ENCODE results near the gene DOK1. TPM values are rescaled to one million over a fixed set of nuclear protein-coding genes. Genes with fewer than 3 reads are reported as not detected.
A peak's percentile ranks its signal among the peaks of the same experiment; 100 is the strongest.
"Not testable (repeated sequence)": the region's sequence is repeated elsewhere in the genome, so short reads cannot be mapped to it uniquely, and the experiment has no call there.

The DOK1 gene
- total RNA-seq, 1 donor = 9.9 TPM

DNA sequence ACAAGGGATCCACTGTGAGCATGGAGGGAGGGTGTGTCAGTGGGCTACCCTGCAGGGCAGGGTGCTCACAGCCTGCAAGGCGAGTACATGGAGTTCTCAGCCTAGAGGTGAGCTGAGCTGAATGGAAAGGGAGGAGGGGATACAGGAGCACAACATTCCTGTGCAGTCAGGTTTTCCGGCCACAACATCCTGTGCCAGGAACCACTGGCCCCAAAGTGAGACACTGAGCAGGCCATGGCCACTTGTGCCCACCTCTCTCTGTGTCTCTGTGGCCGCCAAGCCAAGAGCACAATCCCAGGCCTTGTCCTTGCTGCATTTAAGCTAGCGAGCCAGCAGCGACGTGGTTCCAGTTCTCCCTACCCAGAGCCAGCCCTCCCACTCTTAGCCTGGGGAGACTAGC is 6.1 kb downstream of the DOK1 start:
- TF ChIP-seq CTCF (IDR thresholded peaks at IDR 0.05; ENCODE audit: insufficient read depth, low read depth, low read length) = no peak
- no peak for DNase-seq (ENCODE audit: low read depth)

GRCh38 chr2:74561022-74561421 is 6.5 kb downstream of the DOK1 start:
- not testable (repeated sequence) for H3K4me3 ChIP-seq (ENCODE audit: low read depth, low read length); DNase-seq (ENCODE audit: low read depth)

More for the DNA sequence above, 6.1 kb downstream of the DOK1 start:
- H3K4me3 ChIP-seq (ENCODE audit: low read depth, low read length) = no peak overlapping the region

DNA sequence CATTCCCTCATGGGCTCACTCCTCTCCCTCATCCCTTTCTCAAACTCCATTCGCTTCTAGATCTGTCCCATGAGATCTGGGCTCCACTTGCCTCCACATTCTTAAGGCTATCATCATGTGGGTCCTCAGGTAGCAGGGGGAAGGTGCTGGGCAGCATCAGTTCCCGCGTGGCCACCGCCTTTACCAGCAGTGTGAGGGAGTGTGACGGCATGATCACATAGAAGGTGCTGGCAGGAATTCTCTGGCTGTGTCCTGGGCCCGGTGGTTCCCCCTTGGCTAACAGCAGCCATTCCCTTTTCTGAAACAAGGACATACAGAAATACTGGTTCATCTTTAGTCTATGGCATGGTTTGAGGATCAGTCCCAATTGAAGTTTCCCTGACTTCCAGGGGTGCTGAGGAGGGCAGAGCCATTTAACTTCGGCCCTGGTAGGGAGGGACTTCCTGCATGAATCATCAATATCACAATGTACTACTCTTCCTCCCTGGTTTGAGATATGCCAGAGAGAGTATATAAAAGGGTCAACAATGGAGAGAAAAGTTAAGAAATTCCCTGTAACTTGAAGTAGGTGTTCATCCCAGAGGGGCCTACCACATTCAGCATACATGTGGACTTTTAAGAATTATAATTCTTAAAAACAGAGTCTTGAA is 7.7 kb downstream of the DOK1 start:
- DNase-seq (ENCODE audit: low read depth) = no peak
- TF ChIP-seq CTCF (IDR thresholded peaks at IDR 0.05; ENCODE audit: insufficient read depth, low read depth, low read length) = no peak
- H3K4me3 ChIP-seq (ENCODE audit: low read depth, low read length) = no peak overlapping the region

DNA sequence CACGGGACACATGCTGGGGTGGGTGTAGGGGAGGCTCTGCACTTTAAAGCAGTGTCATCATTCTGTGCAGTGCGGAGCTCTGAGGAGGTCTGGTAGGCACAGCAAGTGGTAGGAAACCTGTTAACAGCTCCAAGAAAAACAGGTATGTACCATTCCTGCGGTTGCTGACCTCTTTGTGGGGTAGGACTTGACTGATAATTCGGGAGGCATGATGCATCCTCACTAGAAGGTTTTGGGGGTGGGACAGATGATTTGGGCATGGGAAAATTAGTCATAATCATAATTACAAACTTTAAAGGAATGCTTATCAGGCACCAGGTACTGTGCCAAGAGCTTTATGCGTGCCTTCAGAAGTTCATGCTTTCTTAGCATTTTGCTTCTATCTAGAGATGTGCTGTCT is 9.7 kb downstream of the DOK1 start:
- H3K4me3 ChIP-seq (ENCODE audit: low read depth, low read length) = no peak overlapping the region
- no peak for DNase-seq (ENCODE audit: low read depth)
- no peak for TF ChIP-seq CTCF (IDR thresholded peaks at IDR 0.05; ENCODE audit: insufficient read depth, low read depth, low read length)

GRCh38 chr2:74566076-74566753 is 11.7 kb downstream of the DOK1 start:
- TF ChIP-seq CTCF (IDR thresholded peaks at IDR 0.05; ENCODE audit: insufficient read depth, low read depth, low read length) = no peak
- H3K4me3 ChIP-seq (ENCODE audit: low read depth, low read length) = no peak overlapping the region
- no peak for DNase-seq (ENCODE audit: low read depth)

- DNase-seq (ENCODE audit: low read depth) = peak; percentile 85
- no peak for TF ChIP-seq CTCF (IDR thresholded peaks at IDR 0.05; ENCODE audit: insufficient read depth, low read depth, low read length)
Observed at GRCh38 chr2:74566754-74567085, 12.2 kb downstream of the DOK1 start.

GRCh38 chr2:74567881-74568280 is 13.4 kb downstream of the DOK1 start:
- no peak for TF ChIP-seq CTCF (IDR thresholded peaks at IDR 0.05; ENCODE audit: insufficient read depth, low read depth, low read length)
- peak; percentile 73 for DNase-seq (ENCODE audit: low read depth)

More at GRCh38 chr2:74566754-74567085, 12.2 kb downstream of the DOK1 start:
- no peak overlapping the region for H3K4me3 ChIP-seq (ENCODE audit: low read depth, low read length)

More at GRCh38 chr2:74567881-74568280, 13.4 kb downstream of the DOK1 start:
- no peak overlapping the region for H3K4me3 ChIP-seq (ENCODE audit: low read depth, low read length)
